Measurements from ENCODE around the gene FNDC7. TPM values are rescaled to one million over a fixed set of nuclear protein-coding genes. Genes with fewer than 3 reads are reported as not detected.

The FNDC7 gene
- total RNA-seq, 1 donor from 2014 or later = not detected

DNA sequence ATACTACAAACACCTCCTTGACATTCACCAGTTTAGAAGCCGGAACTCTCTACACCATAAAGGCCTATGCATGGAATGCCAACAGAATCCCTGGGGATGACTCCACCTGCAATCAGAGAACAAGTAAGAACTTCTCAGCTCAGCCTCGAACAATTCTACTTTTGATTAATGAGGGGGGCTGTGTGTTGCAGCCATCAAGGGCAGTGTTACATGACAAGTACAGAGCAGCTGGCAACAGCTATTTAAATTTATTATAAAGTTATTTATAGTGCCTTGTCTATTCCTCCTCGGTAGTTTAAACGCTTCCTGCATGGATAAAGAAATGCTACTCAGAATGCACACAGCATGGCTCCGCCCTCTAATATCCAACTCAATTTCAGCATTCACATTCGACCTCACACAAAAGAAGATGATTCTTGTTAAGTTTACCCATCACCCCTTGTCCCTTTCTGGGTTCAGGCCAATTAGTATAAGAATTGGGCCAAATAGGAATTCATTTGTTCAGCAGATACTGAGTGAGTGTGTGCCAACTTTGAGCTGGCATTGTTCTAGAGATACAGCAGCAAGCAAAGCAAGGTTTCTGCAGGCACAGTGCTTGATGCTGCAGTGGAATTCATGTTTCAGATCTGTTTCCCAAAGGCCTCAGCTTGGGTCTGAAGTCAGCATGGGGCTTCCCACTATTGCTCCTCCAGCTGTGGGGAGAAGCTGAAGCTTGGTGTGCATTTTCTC, 6.4 kb downstream of the FNDC7 start:
- no peaks in the 10 kb centered on the region for H3K4me1 Mint-ChIP-seq (ENCODE audit: low read depth)
- H3K27me3 Mint-ChIP-seq = peaks cover 13% of the 10 kb centered on the region

GRCh38 chr1:108719656-108720435, 7.1 kb downstream of the FNDC7 start:
- no peaks in the 10 kb centered on the region for H3K4me1 Mint-ChIP-seq (ENCODE audit: low read depth)
- DNase-seq (ENCODE audit: low spot score, unreplicated experiment) = no peak
- peaks cover 13% of the 10 kb centered on the region for H3K27me3 Mint-ChIP-seq
- no peak overlapping the region for H3K4me3 Mint-ChIP-seq (ENCODE audit: low read depth)
- TF ChIP-seq CTCF (IDR thresholded peaks at IDR 0.05; ENCODE audit: unreplicated experiment) = no peak
- H3K9me3 Mint-ChIP-seq (ENCODE audit: low read depth) = no peaks in the 10 kb centered on the region
- no peaks in the 10 kb centered on the region for H3K36me3 Mint-ChIP-seq (ENCODE audit: insufficient read depth)
- H3K27ac Mint-ChIP-seq = no peak overlapping the region

More for the DNA sequence above, 6.4 kb downstream of the FNDC7 start:
- Mint-ChIP-seq H3K4me3 (ENCODE audit: low read depth) (no peak overlapping the region), H3K27ac (no peak overlapping the region), H3K36me3 (ENCODE audit: insufficient read depth) (no peaks in the 10 kb centered on the region), H3K9me3 (ENCODE audit: low read depth) (no peaks in the 10 kb centered on the region)
- DNase-seq (ENCODE audit: low spot score, unreplicated experiment) = no peak
- TF ChIP-seq CTCF (IDR thresholded peaks at IDR 0.05; ENCODE audit: unreplicated experiment) = no peak

DNA sequence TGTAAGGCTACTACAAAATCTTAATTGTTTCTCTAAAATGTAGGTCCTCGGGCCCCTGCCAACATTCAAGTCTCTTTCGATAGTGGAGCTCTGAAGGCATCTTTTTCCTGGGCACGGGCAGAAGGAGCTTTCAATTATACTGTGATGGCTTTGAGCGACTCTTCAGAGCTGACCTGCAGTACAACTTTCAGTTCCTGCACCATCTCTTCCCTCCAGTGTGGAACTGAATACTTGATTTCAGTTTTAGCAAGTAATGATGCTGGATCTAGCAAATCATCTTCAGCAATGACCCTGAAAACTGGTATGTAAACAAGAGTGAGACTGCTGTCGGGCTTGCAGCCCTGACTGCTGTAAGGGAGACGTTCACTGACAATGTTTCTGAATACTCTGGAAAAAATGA, 9.6 kb downstream of the FNDC7 start:
- TF ChIP-seq CTCF (IDR thresholded peaks at IDR 0.05; ENCODE audit: unreplicated experiment) = no peak
- Mint-ChIP-seq H3K9me3 (ENCODE audit: low read depth) (no peaks in the 10 kb centered on the region), H3K4me3 (ENCODE audit: low read depth) (no peak overlapping the region), H3K27me3 (peaks cover 4% of the 10 kb centered on the region), H3K36me3 (ENCODE audit: insufficient read depth) (no peaks in the 10 kb centered on the region), H3K4me1 (ENCODE audit: low read depth) (peaks cover 2% of the 10 kb centered on the region), H3K27ac (peak overlapping the region; percentile 4)
- DNase-seq (ENCODE audit: low spot score, unreplicated experiment) = no peak

DNA sequence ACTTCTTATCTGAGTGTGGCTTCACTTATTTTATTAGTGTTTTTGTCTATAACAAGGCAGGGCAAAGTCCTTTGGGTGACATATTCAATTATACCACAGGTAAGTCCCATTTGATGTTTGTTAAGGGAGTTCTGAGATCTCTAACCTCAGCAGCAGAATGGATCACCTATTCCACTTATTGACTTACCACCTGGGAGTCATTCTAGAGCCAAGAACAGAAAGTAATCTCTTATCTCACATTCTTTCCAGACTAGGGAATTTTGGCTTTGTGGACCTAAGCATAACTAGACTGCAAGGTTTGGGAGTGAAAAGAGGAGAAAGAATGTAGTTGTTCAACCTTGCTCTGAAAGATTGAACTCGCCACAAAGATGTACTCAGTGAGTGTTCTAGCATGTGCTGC, 13.2 kb downstream of the FNDC7 start:
- no peak overlapping the region for H3K4me3 Mint-ChIP-seq (ENCODE audit: low read depth)
- peaks cover 2% of the 10 kb centered on the region for H3K4me1 Mint-ChIP-seq (ENCODE audit: low read depth)
- H3K9me3 Mint-ChIP-seq (ENCODE audit: low read depth) = no peaks in the 10 kb centered on the region
- peak overlapping the region; percentile 49 for H3K27ac Mint-ChIP-seq
- DNase-seq (ENCODE audit: low spot score, unreplicated experiment) = no peak
- no peak for TF ChIP-seq CTCF (IDR thresholded peaks at IDR 0.05; ENCODE audit: unreplicated experiment)
- no peaks in the 10 kb centered on the region for H3K27me3 Mint-ChIP-seq
- H3K36me3 Mint-ChIP-seq (ENCODE audit: insufficient read depth) = no peaks in the 10 kb centered on the region

GRCh38 chr1:108728327-108728923, 15.7 kb downstream of the FNDC7 start:
- Mint-ChIP-seq H3K9me3 (ENCODE audit: low read depth) (no peaks in the 10 kb centered on the region), H3K4me3 (ENCODE audit: low read depth) (no peak overlapping the region), H3K27me3 (no peaks in the 10 kb centered on the region), H3K27ac (no peak overlapping the region), H3K4me1 (ENCODE audit: low read depth) (peaks cover 2% of the 10 kb centered on the region), H3K36me3 (ENCODE audit: insufficient read depth) (no peaks in the 10 kb centered on the region)
- no peak for DNase-seq (ENCODE audit: low spot score, unreplicated experiment)
- TF ChIP-seq CTCF (IDR thresholded peaks at IDR 0.05; ENCODE audit: unreplicated experiment) = no peak
